Keratinocyte (primary cell): ENCODE data around the gene INO80E. TPM values are rescaled to one million over a fixed set of nuclear protein-coding genes. Genes with fewer than 3 reads are reported as not detected.
"Not testable (repeated sequence)": the region's sequence is repeated elsewhere in the genome, so short reads cannot be mapped to it uniquely, and the experiment has no call there.

Source experiments
- DNase-seq: peaks from one replicate; pipeline ENCODE4 v3.0.0-alpha.2; 2011; ENCODE audit warnings: low read depth, missing footprints, low spot score
- FAIRE-seq: peaks from 2 replicates; lab custom pipeline; 2011; peaks lifted over from hg19 to GRCh38; lab: Jason Lieb, UNC
- H2AFZ ChIP-seq: 2 replicates; pipeline ENCODE4 v1.6.0; 2012; ENCODE audit warnings: low read length, control low read depth, inconsistent platforms; ENCODE audit not compliant: control insufficient read depth
- H3K27ac ChIP-seq: 2 replicates; pipeline ENCODE4 v1.5.1; 2011; ENCODE audit warnings: low read length; ENCODE audit not compliant: control insufficient read depth, insufficient read depth
- H3K27me3 ChIP-seq: 3 replicates; pipeline ENCODE4 v1.6.0; 2011; ENCODE audit warnings: low read length; ENCODE audit not compliant: control insufficient read depth, insufficient read depth; ENCODE audit errors: extremely low read depth
- H3K36me3 ChIP-seq, 2 experiments: 2 replicates in 1 of 2; 3 replicates in 1 of 2; pipeline ENCODE4 v1.5.1; 2011; ENCODE audit warnings: low read length in 2 of 2, mild to moderate bottlenecking in 1 of 2; ENCODE audit not compliant: control insufficient read depth in 2 of 2, insufficient read depth in 2 of 2; ENCODE audit errors: extremely low read depth in 1 of 2
- H3K4me1 ChIP-seq: 3 replicates; pipeline ENCODE4 v1.5.1; 2011; ENCODE audit warnings: low read length; ENCODE audit not compliant: control insufficient read depth, insufficient read depth; ENCODE audit errors: extremely low read depth
- H3K4me2 ChIP-seq: 3 replicates; pipeline ENCODE4 v1.6.0; 2011; ENCODE audit warnings: low read depth, low read length; ENCODE audit not compliant: control insufficient read depth, insufficient read depth; ENCODE audit errors: extremely low read depth
- H3K4me3 ChIP-seq, 3 experiments: fragments of 200-600 bp in 1 of 3; sonication (generic) in 1 of 3; 2 replicates in 2 of 3; 3 replicates in 1 of 3; pipeline ENCODE4 v1.5.1; 2011 to 2016; ENCODE audit warnings: low read length in 3 of 3, mild to moderate bottlenecking in 3 of 3, control low read depth in 2 of 3, inconsistent platforms in 1 of 3, low read depth in 1 of 3, mixed read lengths in 1 of 3, mixed run types in 1 of 3, moderate library complexity in 1 of 3; ENCODE audit not compliant: control insufficient read depth in 2 of 3, insufficient read depth in 2 of 3; ENCODE audit errors: extremely low read depth in 1 of 3
- H3K79me2 ChIP-seq: 2 replicates; pipeline ENCODE4 v1.6.0; 2012; ENCODE audit warnings: low read length; ENCODE audit not compliant: control insufficient read depth, insufficient read depth
- H3K9ac ChIP-seq: 3 replicates; pipeline ENCODE4 v1.6.0; 2011; ENCODE audit warnings: low read length; ENCODE audit not compliant: control insufficient read depth, insufficient read depth; ENCODE audit errors: extremely low read depth
- H3K9me1 ChIP-seq: 3 replicates; pipeline ENCODE4 v1.6.0; 2011; ENCODE audit warnings: low read length; ENCODE audit not compliant: control insufficient read depth, insufficient read depth; ENCODE audit errors: extremely low read depth
- H3K9me3 ChIP-seq: 2 replicates; pipeline ENCODE4 v1.5.1; 2012; ENCODE audit warnings: low read depth, low read length; ENCODE audit not compliant: control insufficient read depth
- H4K20me1 ChIP-seq: 3 replicates; pipeline ENCODE4 v1.6.0; 2011; ENCODE audit warnings: low read length; ENCODE audit not compliant: control insufficient read depth, insufficient read depth; ENCODE audit errors: extremely low read depth
- CTCF ChIP-seq, 3 experiments: IDR thresholded peaks in 1 of 3; conservative IDR thresholded peaks in 1 of 3; optimal IDR thresholded peaks in 1 of 3; 2 replicates in 2 of 3; 3 replicates in 1 of 3; pipeline versions ENCODE3 to v1.5.1; 2011; ENCODE audit warnings: low read length in 3 of 3, mild to moderate bottlenecking in 3 of 3, moderate library complexity in 2 of 3, control low read depth in 1 of 3, inconsistent platforms in 1 of 3; ENCODE audit not compliant: insufficient read depth in 2 of 3; ENCODE audit errors: extremely low read depth in 1 of 3
- EZH2 ChIP-seq: IDR thresholded peaks from one replicate; pipeline ENCODE4 v1.6.1; 2012; ENCODE audit warnings: inconsistent platforms, mild to moderate bottlenecking, low read length, moderate library complexity
- dilution Hi-C: fragments of 300-500 bp; cut with MboI; formaldehyde crosslinking; loops from one replicate; pipeline ENCODE4 v1.7.0; 2020; ENCODE audit warnings: low sequenced_read_pairs; ENCODE audit not compliant: extremely low pct_ligation_motif_present
- polyA plus RNA-seq, 5 experiments: library from polyadenylated mRNA; depleted of rRNA in 3 of 5; stranded (reverse) in 3 of 5; stranded (forward) in 1 of 5; unstranded in 1 of 5; fragments of >200 nt; gene quantifications; 1 replicate in 1 of 5; 2 replicates in 3 of 5; 3 replicates in 1 of 5; pipeline versions ENCODE4 v1.2.1 to v1.2.3, GENCODE V29; 2011 to 2012; ENCODE audit warnings: missing spikeins in 2 of 5, low read depth in 1 of 5, low replicate concordance in 1 of 5

Gene INO80E
- polyA plus RNA-seq, 1 donor (not counting 4 experiments of a cell fraction or from before 2014, with no cell fraction given): 26.7 TPM

- Histone ChIP-seq H3K9me3 (no peaks in the 10 kb centered on the region), H4K20me1 (no peaks in the 10 kb centered on the region), H3K36me3 (no peaks in the 10 kb centered on the region), H3K4me1 (peaks cover 10% of the 10 kb centered on the region), H3K4me3 (no peak overlapping the region), H3K9me1 (no peaks in the 10 kb centered on the region), H3K4me2 (no peak overlapping the region), H2AFZ (no peak overlapping the region), H3K9ac (no peak overlapping the region), H3K27ac (no peak overlapping the region), H3K79me2 (no peaks in the 10 kb centered on the region), H3K27me3 (no peaks in the 10 kb centered on the region)
- dilution Hi-C loops: no loop called here
- TF ChIP-seq EZH2 (no peak), CTCF (optimal IDR thresholded peaks at IDR 0.05 in 1 of 3, IDR thresholded peaks at IDR 0.05 in 1 of 3, conservative IDR thresholded peaks at IDR 0.05 in 1 of 3; ENCODE audit: extremely low read depth in 1 of 3, insufficient read depth in 2 of 3, low read length in 3 of 3) (no peak)
- DNase-seq: no peak
- FAIRE-seq: no peak
Measured at GRCh38 chr16:29958756-29959155, 37.3 kb upstream of the INO80E start.

- Histone ChIP-seq H3K9me1 (no peaks in the 10 kb centered on the region), H4K20me1 (no peaks in the 10 kb centered on the region), H3K4me3 (no peak overlapping the region), H3K27me3 (no peaks in the 10 kb centered on the region), H3K4me1 (peaks cover 10% of the 10 kb centered on the region), H3K36me3 (no peaks in the 10 kb centered on the region), H3K27ac (no peak overlapping the region), H3K9me3 (no peaks in the 10 kb centered on the region), H3K9ac (no peak overlapping the region), H2AFZ (no peak overlapping the region), H3K4me2 (no peak overlapping the region), H3K79me2 (no peaks in the 10 kb centered on the region)
- TF ChIP-seq CTCF (optimal IDR thresholded peaks at IDR 0.05 in 1 of 3, IDR thresholded peaks at IDR 0.05 in 1 of 3, conservative IDR thresholded peaks at IDR 0.05 in 1 of 3; ENCODE audit: extremely low read depth in 1 of 3, insufficient read depth in 2 of 3, low read length in 3 of 3) (no peak), EZH2 (no peak)
- DNase-seq: no peak
- dilution Hi-C loops: no loop called here
- no peak for FAIRE-seq
Measured at GRCh38 chr16:29959293-29959692, 36.7 kb upstream of the INO80E start.

GRCh38 chr16:29959821-29960220 lies 36.2 kb upstream of the INO80E start:
- H3K79me2 ChIP-seq, H3K27me3 ChIP-seq, dilution Hi-C loops, H3K9me1 ChIP-seq, H3K27ac ChIP-seq, H2AFZ ChIP-seq, DNase-seq, H4K20me1 ChIP-seq, H3K9me3 ChIP-seq, H3K9ac ChIP-seq, H3K4me2 ChIP-seq, FAIRE-seq, H3K4me3 ChIP-seq, H3K36me3 ChIP-seq: not testable (repeated sequence)
- peaks cover 10% of the 10 kb centered on the region for H3K4me1 ChIP-seq
